ENCODE data around the gene FAM200C.

DNA sequence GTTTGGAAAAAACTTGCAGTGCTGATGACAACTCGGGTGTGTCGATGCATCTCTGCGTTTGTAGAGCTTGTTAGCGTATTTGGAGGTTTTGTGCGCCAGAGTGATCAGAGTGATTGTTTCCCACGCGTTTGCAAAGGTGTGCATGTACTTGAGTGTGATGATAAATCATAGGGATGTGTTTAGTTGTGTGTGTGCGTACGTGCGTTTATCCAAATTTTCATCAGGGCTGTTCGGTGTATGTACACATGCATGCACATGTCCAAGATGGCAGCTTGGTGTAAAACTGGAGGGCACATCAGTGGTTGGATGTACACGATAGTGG is 29.2 kb downstream of the FAM200C start:
- TF ChIP-seq JUN (IDR thresholded peaks at IDR 0.05; ENCODE audit: low read depth, low read length) (no peak), CBX5 (IDR thresholded peaks at IDR 0.05; ENCODE audit: low read depth, low read length) (no peak), EZH2 (IDR thresholded peaks at IDR 0.05; ENCODE audit: low read depth, low read length, severe bottlenecking) (no peak), POLR2A (IDR thresholded peaks at IDR 0.05; ENCODE audit: control extremely low read depth in 1 of 2, low read depth in 2 of 2, low read length in 2 of 2) (no peak), BCL11A (IDR thresholded peaks at IDR 0.05; ENCODE audit: low read depth in 2 of 2, low read length in 2 of 2) (no peak)
- TF ChIP-seq, protein P1, sequence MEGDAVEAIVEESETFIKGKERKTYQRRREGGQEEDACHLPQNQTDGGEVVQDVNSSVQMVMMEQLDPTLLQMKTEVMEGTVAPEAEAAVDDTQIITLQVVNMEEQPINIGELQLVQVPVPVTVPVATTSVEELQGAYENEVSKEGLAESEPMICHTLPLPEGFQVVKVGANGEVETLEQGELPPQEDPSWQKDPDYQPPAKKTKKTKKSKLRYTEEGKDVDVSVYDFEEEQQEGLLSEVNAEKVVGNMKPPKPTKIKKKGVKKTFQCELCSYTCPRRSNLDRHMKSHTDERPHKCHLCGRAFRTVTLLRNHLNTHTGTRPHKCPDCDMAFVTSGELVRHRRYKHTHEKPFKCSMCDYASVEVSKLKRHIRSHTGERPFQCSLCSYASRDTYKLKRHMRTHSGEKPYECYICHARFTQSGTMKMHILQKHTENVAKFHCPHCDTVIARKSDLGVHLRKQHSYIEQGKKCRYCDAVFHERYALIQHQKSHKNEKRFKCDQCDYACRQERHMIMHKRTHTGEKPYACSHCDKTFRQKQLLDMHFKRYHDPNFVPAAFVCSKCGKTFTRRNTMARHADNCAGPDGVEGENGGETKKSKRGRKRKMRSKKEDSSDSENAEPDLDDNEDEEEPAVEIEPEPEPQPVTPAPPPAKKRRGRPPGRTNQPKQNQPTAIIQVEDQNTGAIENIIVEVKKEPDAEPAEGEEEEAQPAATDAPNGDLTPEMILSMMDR (IDR thresholded peaks at IDR 0.05; ENCODE audit: control extremely low read depth in 1 of 3, insufficient read depth in 1 of 3, low read depth in 1 of 3, low read length in 3 of 3) = no peak
- TF ChIP-seq, protein P2, sequence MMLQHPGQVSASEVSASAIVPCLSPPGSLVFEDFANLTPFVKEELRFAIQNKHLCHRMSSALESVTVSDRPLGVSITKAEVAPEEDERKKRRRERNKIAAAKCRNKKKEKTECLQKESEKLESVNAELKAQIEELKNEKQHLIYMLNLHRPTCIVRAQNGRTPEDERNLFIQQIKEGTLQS (IDR thresholded peaks at IDR 0.05; ENCODE audit: insufficient read depth, low read depth, low read length) = no peak
- TF ChIP-seq, protein P3, sequence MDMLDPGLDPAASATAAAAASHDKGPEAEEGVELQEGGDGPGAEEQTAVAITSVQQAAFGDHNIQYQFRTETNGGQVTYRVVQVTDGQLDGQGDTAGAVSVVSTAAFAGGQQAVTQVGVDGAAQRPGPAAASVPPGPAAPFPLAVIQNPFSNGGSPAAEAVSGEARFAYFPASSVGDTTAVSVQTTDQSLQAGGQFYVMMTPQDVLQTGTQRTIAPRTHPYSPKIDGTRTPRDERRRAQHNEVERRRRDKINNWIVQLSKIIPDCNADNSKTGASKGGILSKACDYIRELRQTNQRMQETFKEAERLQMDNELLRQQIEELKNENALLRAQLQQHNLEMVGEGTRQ (IDR thresholded peaks at IDR 0.05; ENCODE audit: low read length) = no peak

Measured in H1 (cell line).